HCT116 (cell line): ENCODE measurements around the gene MIA3. TPM values are rescaled to one million over a fixed set of nuclear protein-coding genes. Genes with fewer than 3 reads are reported as not detected.

Source experiments
- ATAC-seq: fragments of 200-7000 bp; cut with Tn5 transposase; 2 replicates; pipeline ENCODE4 v1.9.1; 2020; ENCODE audit warnings: mild to moderate bottlenecking, moderate library complexity
- BruUV-seq: library from RNA; stranded (reverse); fragments of 400-500 nt; replicated peaks from 2 replicates; lab custom pipeline; 2021; lab: Mats Ljungman, UMichigan
- CTCF ChIA-PET: fragments of 300-600 bp; sonication (Branson Sonifier 250); formaldehyde crosslinking; loops from one replicate; lab custom pipeline; 2021; ENCODE audit warnings: antibody characterized with exemption; lab: Charles Lee
- POLR2A ChIA-PET: fragments of 300-600, 350-600 bp; sonication (Branson Sonifier 250); formaldehyde crosslinking; loops from one replicate; lab custom pipeline; 2021; ENCODE audit warnings: antibody characterized with exemption; lab: Charles Lee
- RAD21 ChIA-PET, 2 experiments: fragments of 300-600 bp; sonication (Branson Sonifier 250); formaldehyde crosslinking; loops; one replicate each; lab custom pipeline; 2023; ENCODE audit warnings: low total read pairs in 2 of 2; ENCODE audit not compliant: uncharacterized antibody in 2 of 2, unreplicated experiment in 2 of 2, low non-redundant PET in 1 of 2; lab: Charles Lee
- DNase-seq: peaks from one replicate; pipeline ENCODE4 v3.0.0-alpha.2; 2010; ENCODE audit warnings: low read depth, low spot score
- H2AFZ ChIP-seq: fragments of 200-600 bp; shearing (Covaris generic), sonication (generic); 2 replicates; pipeline ENCODE4 v1.6.1; 2017; ENCODE audit warnings: low read depth, mixed run types, mixed read lengths, antibody characterized with exemption, low read length; ENCODE audit not compliant: poor library complexity, severe bottlenecking
- H3K27ac ChIP-seq: 2 replicates; pipeline ENCODE4 v1.5.1; 2012; ENCODE audit warnings: low read depth, low read length
- H3K27me3 ChIP-seq: fragments of 200-600 bp; sonication (generic); 2 replicates; pipeline ENCODE4 v1.6.1; 2016; ENCODE audit warnings: mixed run types, low read length, mixed read lengths; ENCODE audit not compliant: insufficient read depth
- H3K36me3 ChIP-seq, 2 experiments: fragments of 200-500 bp in 1 of 2; fragments of 200-600 bp in 1 of 2; sonication (Bioruptor generic) in 1 of 2; sonication (generic) in 1 of 2; 2 replicates each; pipeline versions ENCODE4 v1.5.1 to v1.6.1; 2014 to 2016; ENCODE audit warnings: low read length in 2 of 2, inconsistent platforms in 1 of 2, mixed read lengths in 1 of 2, mixed run types in 1 of 2; ENCODE audit not compliant: insufficient read depth in 2 of 2, control insufficient read depth in 1 of 2
- H3K4me1 ChIP-seq, 2 experiments: fragments of 200-600 bp in 1 of 2; sonication (generic) in 1 of 2; 2 replicates each; pipeline versions ENCODE4 v1.5.1 to v1.6.1; 2012 to 2017; ENCODE audit warnings: low read length in 2 of 2, inconsistent platforms in 1 of 2, mild to moderate bottlenecking in 1 of 2, mixed read lengths in 1 of 2, mixed run types in 1 of 2, moderate library complexity in 1 of 2; ENCODE audit not compliant: insufficient read depth in 2 of 2, control insufficient read depth in 1 of 2
- H3K4me2 ChIP-seq: fragments of 200-600 bp; sonication (generic); 2 replicates; pipeline ENCODE4 v1.6.1; 2017; ENCODE audit warnings: mixed run types, low read length, mixed read lengths
- H3K4me3 ChIP-seq, 2 experiments: fragments of 200-600 bp in 1 of 2; sonication (generic) in 1 of 2; replicated peaks in 1 of 2; 2 replicates each; pipeline ENCODE4 v1.5.1; 2011 to 2016; ENCODE audit warnings: low read length in 2 of 2, control low read depth in 1 of 2, low read depth in 1 of 2, mild to moderate bottlenecking in 1 of 2, mixed read lengths in 1 of 2, mixed run types in 1 of 2
- H3K79me2 ChIP-seq: fragments of 200-600 bp; sonication (generic); 2 replicates; pipeline ENCODE4 v1.6.1; 2017; ENCODE audit warnings: mild to moderate bottlenecking, mixed run types, low read length, moderate library complexity, mixed read lengths; ENCODE audit not compliant: insufficient read depth
- H3K9ac ChIP-seq: fragments of 200-600 bp; sonication (generic); 2 replicates; pipeline ENCODE4 v1.6.1; 2016; ENCODE audit warnings: low read length, mixed read lengths
- H3K9me2 ChIP-seq: fragments of 200-600 bp; sonication (generic), shearing (Covaris generic); 2 replicates; pipeline ENCODE4 v1.6.1; 2017; ENCODE audit warnings: mixed run types, mild to moderate bottlenecking, moderate library complexity; ENCODE audit not compliant: insufficient read depth
- H3K9me3 ChIP-seq, 2 experiments: fragments of 200-500 bp in 1 of 2; fragments of 200-600 bp in 1 of 2; sonication (Bioruptor generic) in 1 of 2; sonication (generic) in 1 of 2; 2 replicates each; pipeline ENCODE4 v1.6.1; 2014 to 2017; ENCODE audit warnings: low read length in 2 of 2, mixed read lengths in 2 of 2, inconsistent platforms in 1 of 2, low read depth in 1 of 2, mild to moderate bottlenecking in 1 of 2, mixed run types in 1 of 2, moderate library complexity in 1 of 2; ENCODE audit not compliant: control insufficient read depth in 1 of 2, insufficient read depth in 1 of 2
- H4K20me1 ChIP-seq: fragments of 200-600 bp; sonication (generic), shearing (Covaris generic); 2 replicates; pipeline ENCODE4 v1.6.1; 2017; ENCODE audit warnings: mixed run types, mild to moderate bottlenecking, moderate library complexity; ENCODE audit not compliant: insufficient read depth
- CBX3 ChIP-seq: IDR thresholded peaks from 2 replicates; pipeline ENCODE4 v1.6.1; 2012; ENCODE audit warnings: low read depth
- EGR1 ChIP-seq: IDR thresholded peaks from 2 replicates; pipeline ENCODE4 v1.6.1; 2012; ENCODE audit warnings: low read depth
- EZH2 ChIP-seq: fragments of 200-600 bp; sonication (generic); IDR thresholded peaks from 2 replicates; pipeline ENCODE4 v1.6.1; 2017; ENCODE audit warnings: antibody characterized with exemption, mixed run types
- EZH2phosphoT487 ChIP-seq: fragments of 200-600 bp; IDR thresholded peaks from 2 replicates; pipeline ENCODE4 v1.6.1; 2018; ENCODE audit warnings: antibody characterized with exemption, borderline replicate concordance
- FOSL1 ChIP-seq: IDR thresholded peaks from 2 replicates; pipeline ENCODE4 v1.6.1; 2012; ENCODE audit warnings: low read depth
- JUND ChIP-seq: IDR thresholded peaks from 2 replicates; pipeline ENCODE4 v1.6.1; 2012
- POLR2AphosphoS5 ChIP-seq: IDR thresholded peaks from 2 replicates; pipeline ENCODE4 v1.6.1; 2011; ENCODE audit warnings: mild to moderate bottlenecking, low read depth, low read length, moderate library complexity
- REST ChIP-seq: IDR thresholded peaks from 2 replicates; pipeline ENCODE4 v1.6.1; 2012; ENCODE audit warnings: low read depth
- SIN3A ChIP-seq: IDR thresholded peaks from 2 replicates; pipeline ENCODE4 v1.6.1; 2012; ENCODE audit warnings: low read depth
- SRF ChIP-seq: IDR thresholded peaks from 2 replicates; pipeline ENCODE4 v1.6.1; 2012; ENCODE audit warnings: low read depth
- YY1 ChIP-seq: IDR thresholded peaks from 2 replicates; pipeline ENCODE4 v1.6.1; 2011; ENCODE audit warnings: low read length, low read depth, moderate library complexity, mild to moderate bottlenecking; ENCODE audit not compliant: insufficient replicate concordance; ENCODE audit errors: extremely low read depth
- ZBTB33 ChIP-seq: IDR thresholded peaks from 2 replicates; pipeline ENCODE4 v1.6.1; 2011; ENCODE audit warnings: mild to moderate bottlenecking, low read length, moderate library complexity; ENCODE audit not compliant: insufficient replicate concordance; ENCODE audit errors: extremely low read depth
- ZFX ChIP-seq: fragments of 450-650 bp; IDR thresholded peaks from 2 replicates; pipeline ENCODE4 v1.6.1; 2017
- ZNF274 ChIP-seq: fragments of 200-500 bp; sonication (Bioruptor generic); IDR thresholded peaks from 2 replicates; pipeline ENCODE4 v1.6.1; 2014; ENCODE audit warnings: mild to moderate bottlenecking, low read depth, low read length, inconsistent platforms
- intact Hi-C: fragments of 100-400 bp; cut with micrococcal nuclease; formaldehyde crosslinking; loops from 2 replicates; pipeline ENCODE4 v1.10.0; 2022
- total RNA-seq: library from RNA; stranded (reverse); gene quantifications from one replicate; pipeline ENCODE4 v1.2.1, GENCODE V29; 2021; ENCODE audit not compliant: unreplicated experiment
- TF ChIP-seq, protein P1 (sequence below): IDR thresholded peaks from 2 replicates; pipeline ENCODE4 v1.6.1; 2012
- TF ChIP-seq, protein P2 (sequence below), 3 experiments: fragments of 200-600 bp in 1 of 3; sonication (generic) in 1 of 3; IDR thresholded peaks in 2 of 3; conservative IDR thresholded peaks in 1 of 3; 2 replicates each; pipeline ENCODE4 v1.5.1; 2012 to 2017; ENCODE audit warnings: low read depth in 2 of 3, low read length in 2 of 3, antibody characterized with exemption in 1 of 3, borderline replicate concordance in 1 of 3, control low read depth in 1 of 3, mild to moderate bottlenecking in 1 of 3, mixed read lengths in 1 of 3, mixed run types in 1 of 3, moderate library complexity in 1 of 3; ENCODE audit not compliant: insufficient read depth in 1 of 3
- TF ChIP-seq, protein P3 (sequence below): IDR thresholded peaks from 2 replicates; pipeline ENCODE4 v1.6.1; 2012

MIA3 gene
- total RNA-seq, 1 experiment from 2014 or later, result 62.7 TPM

GRCh38 chr1:222596696-222597095 is 21.2 kb upstream of the MIA3 start:
- no peak overlapping the region for H3K27ac ChIP-seq
- DNase-seq, result no peak
- TF ChIP-seq REST (no peak), YY1 (no peak), FOSL1 (no peak), SRF (no peak), EZH2phosphoT487 (no peak), ZNF274 (no peak), CBX3 (no peak), EGR1 (no peak), ZFX (no peak), SIN3A (no peak), POLR2AphosphoS5 (no peak), ZBTB33 (no peak), JUND (no peak), EZH2 (no peak)
- TF ChIP-seq, protein P1, sequence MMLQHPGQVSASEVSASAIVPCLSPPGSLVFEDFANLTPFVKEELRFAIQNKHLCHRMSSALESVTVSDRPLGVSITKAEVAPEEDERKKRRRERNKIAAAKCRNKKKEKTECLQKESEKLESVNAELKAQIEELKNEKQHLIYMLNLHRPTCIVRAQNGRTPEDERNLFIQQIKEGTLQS, result no peak
- TF ChIP-seq, protein P2, sequence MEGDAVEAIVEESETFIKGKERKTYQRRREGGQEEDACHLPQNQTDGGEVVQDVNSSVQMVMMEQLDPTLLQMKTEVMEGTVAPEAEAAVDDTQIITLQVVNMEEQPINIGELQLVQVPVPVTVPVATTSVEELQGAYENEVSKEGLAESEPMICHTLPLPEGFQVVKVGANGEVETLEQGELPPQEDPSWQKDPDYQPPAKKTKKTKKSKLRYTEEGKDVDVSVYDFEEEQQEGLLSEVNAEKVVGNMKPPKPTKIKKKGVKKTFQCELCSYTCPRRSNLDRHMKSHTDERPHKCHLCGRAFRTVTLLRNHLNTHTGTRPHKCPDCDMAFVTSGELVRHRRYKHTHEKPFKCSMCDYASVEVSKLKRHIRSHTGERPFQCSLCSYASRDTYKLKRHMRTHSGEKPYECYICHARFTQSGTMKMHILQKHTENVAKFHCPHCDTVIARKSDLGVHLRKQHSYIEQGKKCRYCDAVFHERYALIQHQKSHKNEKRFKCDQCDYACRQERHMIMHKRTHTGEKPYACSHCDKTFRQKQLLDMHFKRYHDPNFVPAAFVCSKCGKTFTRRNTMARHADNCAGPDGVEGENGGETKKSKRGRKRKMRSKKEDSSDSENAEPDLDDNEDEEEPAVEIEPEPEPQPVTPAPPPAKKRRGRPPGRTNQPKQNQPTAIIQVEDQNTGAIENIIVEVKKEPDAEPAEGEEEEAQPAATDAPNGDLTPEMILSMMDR (IDR thresholded peaks at IDR 0.05 in 2 of 3, conservative IDR thresholded peaks at IDR 0.05 in 1 of 3; ENCODE audit: borderline replicate concordance in 1 of 3, insufficient read depth in 1 of 3, low read depth in 2 of 3, low read length in 2 of 3), result no peak
- TF ChIP-seq, protein P3, sequence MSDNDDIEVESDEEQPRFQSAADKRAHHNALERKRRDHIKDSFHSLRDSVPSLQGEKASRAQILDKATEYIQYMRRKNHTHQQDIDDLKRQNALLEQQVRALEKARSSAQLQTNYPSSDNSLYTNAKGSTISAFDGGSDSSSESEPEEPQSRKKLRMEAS, result no peak
- no peak overlapping the region for H3K4me3 ChIP-seq
- BruUV-seq, result no TSS peak
- ChIA-PET POLR2A (no interaction called here), CTCF (no interaction called here), RAD21 (no interaction called here)
- no peak overlapping the region for H2AFZ ChIP-seq
- no peaks in the 10 kb centered on the region for H3K9me2 ChIP-seq
- H3K36me3 ChIP-seq, result no peaks in the 10 kb centered on the region
- H3K9me3 ChIP-seq, result no peaks in the 10 kb centered on the region
- no peaks in the 10 kb centered on the region for H3K27me3 ChIP-seq
- no peaks in the 10 kb centered on the region for H3K79me2 ChIP-seq
- intact Hi-C loops, result no loop called here
- H3K4me2 ChIP-seq, result no peak overlapping the region
- H4K20me1 ChIP-seq, result no peaks in the 10 kb centered on the region
- H3K4me1 ChIP-seq, result no peaks in the 10 kb centered on the region
- H3K9ac ChIP-seq, result no peak overlapping the region
- ATAC-seq, result no peak
